Inferior parietal cortex (tissue), 1 donor: ENCODE results near the gene MPP1.
A peak's percentile ranks its signal among the peaks of the same experiment; 100 is the strongest.
"Not testable (repeated sequence)": the region's sequence is repeated elsewhere in the genome, so short reads cannot be mapped to it uniquely, and the experiment has no call there.

Experiments used
- DNase-seq: peaks from one replicate; pipeline ENCODE4 v3.0.0-alpha.2; 2016; ENCODE audit errors: extremely low spot score

Gene MPP1

GRCh38 chrX:154804957-154805695 lies at the start of gene MPP1:
Gene MPP1, minus strand, starts transcription at chrX:154805485. Its CDS starts 112 bp downstream, at chrX:154805373.
- DNase-seq: peak; percentile 67

DNA sequence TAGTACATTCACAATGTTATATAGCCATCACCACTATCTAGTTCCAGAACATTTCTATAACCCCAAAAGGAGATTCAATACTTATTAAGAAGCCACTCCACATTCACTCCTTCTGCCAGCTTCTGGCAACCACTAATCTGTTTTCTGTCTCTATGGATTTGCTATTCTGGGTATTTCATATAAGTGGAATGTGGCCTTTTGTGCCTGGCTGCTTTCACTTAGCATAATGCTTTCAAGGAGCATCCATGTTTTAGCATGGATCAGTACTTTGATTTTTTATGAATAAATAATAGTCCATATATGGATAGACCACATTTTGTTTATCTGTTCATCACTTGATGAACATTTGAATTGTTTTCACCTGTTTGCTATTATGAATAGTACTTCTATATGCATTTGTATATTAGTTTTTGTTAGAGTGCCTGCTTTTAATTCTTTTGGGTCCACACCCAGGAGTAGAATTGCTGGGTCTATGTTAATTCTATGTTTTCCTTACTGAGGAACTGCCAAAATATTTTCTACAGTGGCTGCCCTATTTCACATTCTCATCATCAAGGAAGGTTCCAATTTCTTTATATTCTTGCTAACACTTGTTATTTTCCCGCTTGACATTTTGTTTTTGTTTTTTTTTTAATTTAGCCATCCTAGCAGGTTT lies 45.8 kb upstream of the MPP1 start:
- DNase-seq: no peak

DNA sequence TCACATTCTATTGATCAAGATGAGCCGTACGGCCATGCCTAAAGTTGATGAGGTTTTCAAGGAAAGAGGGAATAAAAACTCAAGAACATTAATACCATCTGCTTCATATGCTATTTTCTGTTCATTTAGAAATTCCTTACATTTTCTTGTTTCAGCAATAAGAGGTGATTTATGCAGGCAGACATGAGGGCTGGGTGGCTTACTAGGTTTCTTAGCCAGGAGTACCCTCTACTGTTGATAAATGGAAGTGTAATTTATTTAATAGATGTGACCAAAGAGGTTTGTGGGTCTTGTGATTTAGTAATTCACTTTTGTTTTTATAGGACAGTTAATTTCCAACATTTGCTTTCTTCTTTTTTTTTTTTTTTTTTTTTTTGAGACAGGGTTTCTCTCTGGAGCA lies 35.6 kb upstream of the MPP1 start:
- peak; percentile 9 for DNase-seq

- no peak for DNase-seq
These were observed 30.9 kb upstream of the MPP1 start for GRCh38 chrX:154836163-154836562.

GRCh38 chrX:154834562-154834961 lies 29.3 kb upstream of the MPP1 start, which contains the start of gene SMIM9:
Gene SMIM9, minus strand, starts transcription at chrX:154834662. Its CDS starts 3,806 bp downstream, at chrX:154830856.
- DNase-seq: no peak

- no peak for DNase-seq
These were observed 28.5 kb upstream of the MPP1 start for GRCh38 chrX:154833746-154834274.

- DNase-seq: no peak
These were observed 24.7 kb upstream of the MPP1 start for GRCh38 chrX:154829926-154830442.

GRCh38 chrX:154829134-154829533 lies 23.8 kb upstream of the MPP1 start:
- no peak for DNase-seq

DNA sequence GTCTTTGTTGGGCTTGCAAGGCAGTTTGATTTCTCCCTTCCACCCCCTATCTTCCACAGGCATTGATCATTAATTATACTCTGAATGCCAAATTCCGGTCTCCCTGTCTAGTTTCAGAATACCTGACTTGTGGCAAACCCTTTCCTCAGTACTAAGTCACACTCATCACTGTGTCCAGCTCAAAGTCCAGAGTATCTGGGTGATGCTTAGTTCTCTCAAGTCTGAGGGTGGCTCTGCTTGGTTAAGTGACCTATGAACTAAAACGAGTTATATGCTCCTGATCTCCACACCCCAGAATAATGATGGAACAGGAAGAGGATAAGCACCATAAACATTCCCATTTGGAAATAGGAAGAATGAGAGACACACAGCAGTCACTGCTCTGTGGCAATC lies 22.7 kb upstream of the MPP1 start:
- DNase-seq: no peak

DNA sequence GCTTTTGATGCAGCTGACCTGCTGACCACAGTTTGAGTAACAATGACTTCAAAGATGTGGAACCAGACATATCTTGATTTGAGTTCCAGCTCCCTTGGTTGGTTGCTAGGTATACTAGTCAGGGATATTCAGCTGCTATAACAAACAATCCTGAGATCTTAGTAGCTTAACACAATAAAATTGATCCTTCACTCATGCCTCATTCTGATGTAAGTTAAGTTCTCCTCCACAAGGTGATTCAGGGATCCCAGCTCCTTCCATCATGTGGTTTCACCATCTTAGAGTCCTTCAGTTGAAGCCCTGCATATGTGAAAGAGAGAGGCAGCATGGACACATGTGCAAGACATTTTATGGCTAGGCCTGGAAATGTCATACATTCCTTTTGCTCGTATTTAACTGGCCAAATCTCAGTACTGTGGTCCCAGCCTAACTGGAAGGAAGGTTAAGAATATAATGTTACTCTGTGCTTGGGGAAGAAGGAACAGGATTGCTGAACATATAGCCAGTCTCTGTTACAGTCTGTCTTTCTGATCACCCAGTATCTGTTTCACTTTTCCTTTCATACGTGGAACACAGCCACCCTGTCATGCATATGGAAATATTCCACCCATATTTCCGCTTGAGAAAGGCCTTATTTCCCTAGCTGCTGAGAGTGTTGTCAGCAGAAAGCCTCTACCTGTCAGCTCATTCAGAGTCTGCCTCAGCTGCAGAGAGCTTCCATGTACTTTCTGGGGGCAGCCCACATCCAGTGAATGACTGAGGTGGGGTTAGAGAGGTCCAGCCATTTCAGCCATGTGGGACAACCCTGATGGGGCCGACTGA lies 22.1 kb upstream of the MPP1 start:
- DNase-seq: no peak

GRCh38 chrX:154825586-154825985 lies 20.3 kb upstream of the MPP1 start:
- not testable (repeated sequence) for DNase-seq

DNA sequence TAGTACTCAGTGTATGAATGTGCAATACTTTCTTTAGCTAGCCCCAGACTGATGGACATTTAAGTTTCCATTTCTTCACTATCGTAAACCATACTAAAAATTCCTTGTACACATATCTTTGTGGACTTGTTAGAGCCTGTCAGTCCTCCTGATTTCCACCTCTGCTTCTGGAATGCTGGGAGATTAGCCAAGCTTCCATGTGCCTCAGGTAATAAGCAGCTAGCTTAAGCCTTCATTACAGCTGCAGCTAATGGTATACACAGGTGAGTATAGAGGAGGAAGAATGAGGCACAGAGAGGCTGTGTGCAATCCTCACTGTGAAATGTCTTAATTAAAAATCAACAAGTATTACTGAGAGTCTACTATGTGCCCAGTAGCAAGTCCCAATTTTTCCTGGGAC lies 19.4 kb upstream of the MPP1 start:
- DNase-seq: no peak

DNA sequence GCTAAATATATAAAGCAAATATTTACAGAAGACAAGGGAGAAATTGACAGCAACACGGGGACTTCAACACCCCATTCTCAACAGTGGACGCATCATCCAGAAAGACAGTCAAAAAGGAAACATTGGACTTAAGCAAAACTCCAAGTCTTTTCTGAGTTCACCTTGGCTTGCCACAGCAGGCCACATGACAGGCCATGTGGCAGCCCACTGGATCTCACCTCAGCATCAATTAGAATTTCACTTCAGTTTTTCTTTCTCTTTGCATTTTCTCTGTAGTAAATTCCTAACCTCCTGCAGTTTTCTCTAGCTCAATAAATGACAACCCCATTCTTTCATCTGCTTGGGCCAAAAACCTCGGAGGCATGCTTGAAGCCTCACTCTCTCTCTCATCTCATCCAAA lies 16.7 kb upstream of the MPP1 start:
- no peak for DNase-seq

GRCh38 chrX:154821523-154821922 lies 16.2 kb upstream of the MPP1 start:
- DNase-seq: no peak

- no peak for DNase-seq
These were observed 14.6 kb upstream of the MPP1 start for GRCh38 chrX:154819771-154820341.

GRCh38 chrX:154818916-154819770 lies 13.9 kb upstream of the MPP1 start:
- no peak for DNase-seq

- DNase-seq: not testable (repeated sequence)
These were observed 11.8 kb upstream of the MPP1 start for GRCh38 chrX:154817048-154817618.

DNA sequence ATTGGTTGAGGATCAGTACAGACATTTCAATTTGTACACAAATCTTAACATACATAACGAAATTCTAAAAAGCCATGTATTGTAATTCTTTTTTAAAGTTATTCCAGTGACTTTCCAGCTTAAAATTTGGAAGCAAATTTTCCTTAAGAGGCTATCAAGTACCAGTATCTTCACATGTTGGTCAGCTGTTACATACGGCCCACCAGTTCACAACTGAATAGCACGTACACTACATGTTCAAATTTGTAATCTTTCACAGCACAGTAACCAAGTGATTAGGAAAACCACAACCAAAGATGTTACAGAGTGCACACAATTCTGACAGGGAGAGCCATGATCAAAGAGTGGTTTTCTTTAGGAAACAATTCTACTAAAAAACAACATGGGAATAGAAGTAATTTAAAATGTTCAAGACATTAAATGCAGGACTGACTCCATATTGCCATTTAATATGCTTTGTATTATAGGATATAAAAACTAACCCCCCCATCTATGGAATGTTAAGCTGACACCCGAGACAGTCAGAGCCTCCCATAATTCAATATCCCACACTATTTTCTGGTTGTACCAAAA lies 11.1 kb upstream of the MPP1 start:
- DNase-seq: not testable (repeated sequence)

- DNase-seq: no peak
These were observed 10.1 kb upstream of the MPP1 start for GRCh38 chrX:154815274-154815818.

- no peak for DNase-seq
These were observed 8.5 kb upstream of the MPP1 start for GRCh38 chrX:154813801-154814200.
